ENCODE results near the gene ALG9.
"Not testable (repeated sequence)": the region's sequence is repeated elsewhere in the genome, so short reads cannot be mapped to it uniquely, and the experiment has no call there.

ALG9 gene

GRCh38 chr11:111792955-111793500 is 78.4 kb downstream of the ALG9 start:
- no peak for DNase-seq

- DNase-seq: no peak
These were observed 79.1 kb downstream of the ALG9 start for GRCh38 chr11:111792314-111792713.

- no peak for DNase-seq
These were observed 82.9 kb downstream of the ALG9 start for GRCh38 chr11:111788464-111788863.

- DNase-seq: no peak
These were observed 83.3 kb downstream of the ALG9 start for GRCh38 chr11:111788051-111788450.

GRCh38 chr11:111785886-111786412 is 85.4 kb downstream of the ALG9 start:
- no peak for DNase-seq

- no peak for DNase-seq
These were observed 86.3 kb downstream of the ALG9 start for GRCh38 chr11:111785076-111785475.

- DNase-seq: not testable (repeated sequence)
These were observed 87.1 kb downstream of the ALG9 start for GRCh38 chr11:111784311-111784710.

GRCh38 chr11:111782109-111782741 is 89.2 kb downstream of the ALG9 start:
- DNase-seq: no peak

GRCh38 chr11:111779118-111779517 is 92.3 kb downstream of the ALG9 start:
- DNase-seq: no peak

GRCh38 chr11:111778047-111778558 is 93.3 kb downstream of the ALG9 start:
- DNase-seq: no peak

GRCh38 chr11:111777094-111778046 is 94.0 kb downstream of the ALG9 start:
- peak; percentile 85 for DNase-seq

- DNase-seq: no peak
These were observed 94.8 kb downstream of the ALG9 start for GRCh38 chr11:111776398-111777093.

- no peak for DNase-seq
These were observed 96.2 kb downstream of the ALG9 start for GRCh38 chr11:111774955-111775710.

- no peak for DNase-seq
These were observed 98.8 kb downstream of the ALG9 start for GRCh38 chr11:111772535-111772934.

GRCh38 chr11:111771205-111771604 is 100.2 kb downstream of the ALG9 start:
- not testable (repeated sequence) for DNase-seq

GRCh38 chr11:111770581-111771134 is 100.7 kb downstream of the ALG9 start:
- DNase-seq: no peak

GRCh38 chr11:111766834-111767142 is 104.6 kb downstream of the ALG9 start:
- peak; percentile 71 for DNase-seq

GRCh38 chr11:111765984-111766833 is 105.2 kb downstream of the ALG9 start, which contains the start of gene PPP2R1B:
Gene PPP2R1B (minus strand): TSS chr11:111766389. CDS start chr11:111766361, 28 bp downstream.
- DNase-seq: peak; percentile 84

- no peak for DNase-seq
These were observed 105.9 kb downstream of the ALG9 start for GRCh38 chr11:111765320-111765983.

- DNase-seq: no peak
These were observed 106.8 kb downstream of the ALG9 start for GRCh38 chr11:111764621-111765020.
